WTC11 (cell line): ENCODE results near the gene PCDHGC5. TPM values are rescaled to one million over a fixed set of nuclear protein-coding genes. Genes with fewer than 3 reads are reported as not detected.

Experiments used
- ATAC-seq: fragments of 200-7000 bp; cut with Tn5 transposase; 2 replicates; pipeline ENCODE4 v1.10.0; 2021; ENCODE audit warnings: mild to moderate bottlenecking, moderate library complexity
- CTCF ChIA-PET: fragments of 300-600 bp; sonication (Branson Sonifier 250); formaldehyde crosslinking; loops from one replicate; lab custom pipeline; 2021; ENCODE audit warnings: antibody characterized with exemption; lab: Charles Lee
- POLR2A ChIA-PET: fragments of 350-600 bp; sonication (Branson Sonifier 250); formaldehyde crosslinking; loops from one replicate; lab custom pipeline; 2021; ENCODE audit warnings: antibody characterized with exemption; lab: Charles Lee
- DNase-seq: peaks from one replicate; pipeline ENCODE4 v3.0.0; 2021; ENCODE audit warnings: low spot score
- H3K27ac Mint-ChIP-seq: 2 replicates; pipeline ENCODE4 v1.8.0; 2021; ENCODE audit warnings: mixed read lengths
- H3K27me3 Mint-ChIP-seq: 2 replicates; pipeline ENCODE4 v1.8.0; 2021; ENCODE audit warnings: low read depth, mild to moderate bottlenecking, moderate library complexity, mixed read lengths
- H3K36me3 Mint-ChIP-seq: 2 replicates; pipeline ENCODE4 v1.8.0; 2021; ENCODE audit warnings: mixed read lengths
- H3K4me1 Mint-ChIP-seq: 2 replicates; pipeline ENCODE4 v1.8.0; 2022; ENCODE audit warnings: mixed read lengths
- H3K4me3 Mint-ChIP-seq: 2 replicates; pipeline ENCODE4 v1.8.0; 2021; ENCODE audit warnings: mild to moderate bottlenecking, moderate library complexity, mixed read lengths
- H3K9me3 Mint-ChIP-seq: 2 replicates; pipeline ENCODE4 v1.8.0; 2021; ENCODE audit warnings: mixed read lengths
- AR ChIP-seq: fragments of 250-450 bp; sonication (Bioruptor Pico); IDR thresholded peaks from 2 replicates; pipeline ENCODE4 v1.9.0; 2021; ENCODE audit warnings: mild to moderate bottlenecking
- ATF6 ChIP-seq: sonication (generic); formaldehyde crosslinking; IDR thresholded peaks from 2 replicates; pipeline ENCODE4 v1.8.1; 2023; ENCODE audit warnings: mild to moderate bottlenecking, missing genetic modification reagents
- E2F1 ChIP-seq: sonication (generic); formaldehyde crosslinking; IDR thresholded peaks from 2 replicates; pipeline ENCODE4 v1.8.0; 2022; ENCODE audit warnings: mild to moderate bottlenecking, missing genetic modification reagents
- ETV6 ChIP-seq: sonication (generic); formaldehyde crosslinking; IDR thresholded peaks from 2 replicates; pipeline ENCODE4 v1.8.1; 2022; ENCODE audit warnings: mild to moderate bottlenecking, missing genetic modification reagents
- FOXP4 ChIP-seq: sonication (generic); formaldehyde crosslinking; IDR thresholded peaks from 2 replicates; pipeline ENCODE4 v1.8.0; 2022; ENCODE audit warnings: mild to moderate bottlenecking, missing genetic modification reagents
- JAZF1 ChIP-seq: fragments of 250-450 bp; sonication (Bioruptor Pico); IDR thresholded peaks from 2 replicates; pipeline ENCODE4 v1.9.0; 2021; ENCODE audit warnings: moderate library complexity, mild to moderate bottlenecking, inconsistent platforms
- MLX ChIP-seq: sonication (generic); formaldehyde crosslinking; IDR thresholded peaks from 2 replicates; pipeline ENCODE4 v1.8.1; 2023; ENCODE audit warnings: mild to moderate bottlenecking, missing genetic modification reagents, moderate library complexity
- MXD4 ChIP-seq: fragments of 250-450 bp; sonication (Bioruptor Pico); IDR thresholded peaks from 2 replicates; pipeline ENCODE4 v1.8.0; 2021; ENCODE audit warnings: mild to moderate bottlenecking, moderate library complexity, borderline replicate concordance
- NFATC4 ChIP-seq: fragments of 250-450 bp; sonication (Bioruptor Pico); IDR thresholded peaks from 2 replicates; pipeline ENCODE4 v1.9.0; 2021; ENCODE audit warnings: mild to moderate bottlenecking
- NFE2L1 ChIP-seq: sonication (generic); formaldehyde crosslinking; IDR thresholded peaks from 2 replicates; pipeline ENCODE4 v1.8.1; 2023; ENCODE audit warnings: missing genetic modification reagents
- OVOL2 ChIP-seq: fragments of 250-450 bp; sonication (Bioruptor Pico); IDR thresholded peaks from 2 replicates; pipeline ENCODE4 v1.9.0; 2021; ENCODE audit warnings: mild to moderate bottlenecking, borderline replicate concordance
- RELA ChIP-seq: sonication (generic); formaldehyde crosslinking; IDR thresholded peaks from 2 replicates; pipeline ENCODE4 v1.8.1; 2022; ENCODE audit warnings: missing genetic modification reagents, mild to moderate bottlenecking, borderline replicate concordance
- SMAD3 ChIP-seq: sonication (generic); formaldehyde crosslinking; IDR thresholded peaks from 2 replicates; pipeline ENCODE4 v1.8.0; 2022; ENCODE audit warnings: missing genetic modification reagents, mild to moderate bottlenecking, borderline replicate concordance
- SP1 ChIP-seq: sonication (generic); formaldehyde crosslinking; conservative IDR thresholded peaks from 2 replicates; pipeline ENCODE4 v1.8.1; 2022; ENCODE audit warnings: missing genetic modification reagents
- TEAD4 ChIP-seq: sonication (generic); formaldehyde crosslinking; IDR thresholded peaks from 2 replicates; pipeline ENCODE4 v1.8.0; 2022; ENCODE audit warnings: mild to moderate bottlenecking, missing genetic modification reagents
- ZNF138 ChIP-seq: sonication (generic); formaldehyde crosslinking; conservative IDR thresholded peaks from 2 replicates; pipeline ENCODE4 v1.8.1; 2022; ENCODE audit warnings: mild to moderate bottlenecking, moderate library complexity, missing genetic modification reagents
- ZNF219 ChIP-seq: sonication (generic); formaldehyde crosslinking; IDR thresholded peaks from 2 replicates; pipeline ENCODE4 v1.8.0; 2023; ENCODE audit warnings: missing genetic modification reagents, mild to moderate bottlenecking, borderline replicate concordance
- ZNF281 ChIP-seq: sonication (generic); formaldehyde crosslinking; IDR thresholded peaks from 2 replicates; pipeline ENCODE4 v1.8.0; 2023; ENCODE audit warnings: mild to moderate bottlenecking, missing genetic modification reagents
- ZNF317 ChIP-seq: sonication (generic); formaldehyde crosslinking; IDR thresholded peaks from 2 replicates; pipeline ENCODE4 v1.8.1; 2023; ENCODE audit warnings: low read depth, mild to moderate bottlenecking, moderate library complexity, missing genetic modification reagents, borderline replicate concordance
- total RNA-seq: library from RNA; stranded (reverse); gene quantifications from 3 replicates; pipeline ENCODE4 v1.2.3, GENCODE V29; 2021

Gene PCDHGC5
- total RNA-seq, 1 experiment from 2014 or later: 1.5 TPM

GRCh38 chr5:141524604-141525597, 36.0 kb downstream of the PCDHGC5 start (continued):
- TF ChIP-seq MLX (CRISPR knock-in tag) (no peak), JAZF1 (CRISPR knock-in tag) (no peak)

- peak overlapping the region; percentile 87 for H3K27ac Mint-ChIP-seq
- DNase-seq: no peak
- ChIA-PET CTCF (interaction anchor here (0.8 to 4.0 kb wide), 19 partner anchors 12 to 312 kb away, joined by 3 to 103 read pairs (median 15); partner anchors contain the start of genes PCDHB13, PCDHB14, PCDHB15 and PCDHGA10), POLR2A (interaction anchor here (1.5 to 1.8 kb wide), 2 partner anchors 12 to 32 kb away, joined by 3 to 9 read pairs; no protein-coding TSS in a partner anchor)
- H3K4me3 Mint-ChIP-seq: no peak overlapping the region
- H3K9me3 Mint-ChIP-seq: no peaks in the 10 kb centered on the region
- no peak for ATAC-seq
- H3K36me3 Mint-ChIP-seq: peaks cover 48% of the 10 kb centered on the region
- no peaks in the 10 kb centered on the region for H3K27me3 Mint-ChIP-seq
- TF ChIP-seq NFE2L1 (CRISPR knock-in tag): no peak
- no peak for TF ChIP-seq ZNF317 (CRISPR knock-in tag)
- no peak for TF ChIP-seq ZNF219
- no peak for TF ChIP-seq OVOL2 (CRISPR knock-in tag)
- no peak for TF ChIP-seq RELA (CRISPR knock-in tag)
- no peak for TF ChIP-seq ZNF281 (CRISPR knock-in tag)
- no peak for TF ChIP-seq JAZF1 (CRISPR knock-in tag)
- TF ChIP-seq AR (CRISPR knock-in tag): no peak
- H3K4me1 Mint-ChIP-seq: peaks cover 23% of the 10 kb centered on the region
These were observed 36.8 kb downstream of the PCDHGC5 start for GRCh38 chr5:141525653-141526052.

- ATAC-seq (no peak), DNase-seq (no peak)
- no peak overlapping the region for H3K27ac Mint-ChIP-seq
- no peaks in the 10 kb centered on the region for H3K9me3 Mint-ChIP-seq
- ChIA-PET POLR2A (no interaction called here), CTCF (interaction anchor here (1.9 kb wide), 1 partner anchor 119 kb away, joined by 4 read pairs; the partner anchor contains the start of gene PCDHGB6)
- peaks cover 20% of the 10 kb centered on the region for H3K4me1 Mint-ChIP-seq
- H3K27me3 Mint-ChIP-seq: no peaks in the 10 kb centered on the region
- H3K4me3 Mint-ChIP-seq: no peak overlapping the region
- peaks cover 34% of the 10 kb centered on the region for H3K36me3 Mint-ChIP-seq
- TF ChIP-seq ZNF219 (no peak), ETV6 (CRISPR knock-in tag) (no peak), SMAD3 (no peak), ATF6 (CRISPR knock-in tag) (no peak), NFATC4 (CRISPR knock-in tag) (no peak), FOXP4 (CRISPR knock-in tag) (no peak), SP1 (no peak), E2F1 (CRISPR knock-in tag) (no peak), ZNF138 (CRISPR knock-in tag) (no peak), TEAD4 (CRISPR knock-in tag) (no peak), MXD4 (CRISPR knock-in tag) (no peak)
These were observed 38.5 kb downstream of the PCDHGC5 start for GRCh38 chr5:141527426-141527825.
